NCI-H748 treated with DMSO at 0.1 percent for 48 hours (cell line): Measurements from ENCODE around the gene ZNF774.
A peak's percentile ranks its signal among the peaks of the same experiment; 100 is the strongest.
"Not testable (repeated sequence)": the region's sequence is repeated elsewhere in the genome, so short reads cannot be mapped to it uniquely, and the experiment has no call there.

Experiments
- DNase-seq: peaks from one replicate; lab custom pipeline; 2025; lab: John Stamatoyannopoulos, UW

Gene ZNF774

DNA sequence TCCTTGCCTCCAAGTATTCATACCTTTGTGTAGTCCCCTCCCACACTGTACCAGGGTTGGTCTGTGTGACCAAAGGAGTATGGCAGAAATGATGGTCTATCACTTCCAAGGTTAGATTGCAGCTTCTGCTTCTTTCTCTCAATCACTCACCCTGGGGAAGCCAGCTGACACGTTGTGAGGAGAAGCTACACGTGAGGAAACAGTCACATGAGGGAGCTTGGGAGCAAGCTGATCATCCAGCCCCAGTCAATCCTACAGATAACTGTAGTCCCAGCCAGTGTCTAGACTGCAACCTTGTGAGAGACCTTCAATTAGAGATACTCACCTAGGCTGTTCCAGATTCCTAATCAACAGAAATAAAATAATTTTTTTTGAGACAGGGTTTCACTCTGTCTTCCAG is 6.2 kb upstream of the ZNF774 start:
- DNase-seq, result no peak

DNA sequence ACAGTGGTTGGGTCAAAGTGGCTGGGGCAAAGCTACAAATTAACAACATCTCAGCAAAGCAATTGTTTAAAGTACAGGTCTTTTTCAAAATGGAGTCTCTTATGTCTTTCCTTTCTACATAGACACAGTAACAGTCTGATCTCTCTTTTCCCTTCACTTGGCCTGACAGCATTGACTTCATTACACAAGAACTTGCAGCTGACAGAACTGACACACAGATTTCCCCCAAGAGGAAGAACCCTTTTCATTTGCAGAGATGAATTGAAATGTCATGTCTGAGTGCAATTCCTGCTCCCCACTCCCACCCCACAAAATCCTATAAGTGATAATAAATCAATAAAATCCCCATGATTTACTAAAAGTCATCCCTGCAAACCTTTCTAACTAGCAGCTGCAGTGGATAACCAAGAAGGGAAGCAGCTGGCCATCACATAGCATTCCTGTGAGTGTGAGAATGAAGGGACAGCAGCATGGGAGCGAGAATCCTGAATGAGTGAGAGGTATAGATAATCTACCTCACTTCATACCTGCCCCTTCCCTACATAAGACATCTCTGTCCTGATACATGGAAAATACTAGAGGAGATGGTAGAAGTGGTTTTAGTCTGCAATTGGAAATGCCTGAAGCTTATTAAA is 4.5 kb upstream of the ZNF774 start:
- not testable (repeated sequence) for DNase-seq

DNA sequence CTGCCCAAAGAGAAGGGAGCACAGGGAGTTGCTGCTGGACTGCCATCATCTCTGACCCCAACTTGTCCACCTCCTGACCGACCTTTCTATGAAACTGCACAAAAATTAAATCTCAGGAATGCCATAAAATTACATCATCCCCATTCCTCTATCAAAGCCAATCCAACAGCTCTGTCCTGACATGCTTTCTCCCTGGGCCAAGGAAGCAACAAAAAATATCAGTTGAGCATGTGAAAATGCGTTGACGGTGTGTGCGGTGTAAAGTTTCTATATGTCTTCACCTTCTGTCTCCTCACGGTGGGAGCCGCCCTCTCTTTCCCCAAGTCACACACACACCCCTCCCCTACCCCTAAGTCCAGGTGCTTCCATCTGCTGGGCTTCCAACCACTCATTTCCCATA is 3.6 kb upstream of the ZNF774 start:
- no peak for DNase-seq

DNA sequence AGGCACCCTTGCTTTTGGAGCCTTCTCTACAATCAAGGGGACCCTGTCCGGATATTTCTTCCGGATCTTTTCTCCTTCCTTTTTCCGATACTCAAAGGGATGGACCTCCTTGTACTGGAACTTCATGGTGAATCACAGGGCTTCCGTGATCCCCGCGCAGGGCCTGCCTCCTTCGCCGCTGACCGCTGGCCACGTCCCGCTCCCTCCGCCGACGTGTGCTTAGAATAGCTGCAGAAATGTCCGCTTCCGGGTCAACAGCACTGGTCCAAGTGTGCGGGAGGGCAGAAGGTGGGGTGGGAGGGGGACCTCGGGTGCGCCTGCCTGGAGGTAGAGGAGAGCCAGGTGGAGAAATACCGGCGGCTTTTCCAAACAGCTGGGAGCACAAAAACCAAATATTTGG is 3.0 kb upstream of the ZNF774 start:
- DNase-seq, result no peak

DNA sequence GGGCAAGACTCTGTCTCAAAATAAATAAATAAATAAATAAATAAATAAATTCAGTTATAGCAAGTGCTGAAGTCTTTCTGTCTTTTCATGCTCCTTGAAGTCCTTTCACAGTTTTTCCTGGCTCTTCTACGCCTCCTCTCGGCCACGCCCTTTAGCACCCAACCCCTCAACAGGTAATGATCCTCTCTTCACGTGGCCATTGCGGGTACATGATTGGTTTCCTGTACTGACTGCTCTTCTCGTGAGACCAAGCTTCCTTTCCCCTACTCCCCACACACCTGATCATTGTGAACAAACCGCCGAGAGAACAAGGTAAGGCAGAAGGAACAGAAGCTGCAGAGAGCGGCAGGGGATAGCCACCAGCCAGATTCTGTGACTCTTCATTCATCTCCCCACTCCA is 2.3 kb upstream of the ZNF774 start:
- no peak for DNase-seq

DNA sequence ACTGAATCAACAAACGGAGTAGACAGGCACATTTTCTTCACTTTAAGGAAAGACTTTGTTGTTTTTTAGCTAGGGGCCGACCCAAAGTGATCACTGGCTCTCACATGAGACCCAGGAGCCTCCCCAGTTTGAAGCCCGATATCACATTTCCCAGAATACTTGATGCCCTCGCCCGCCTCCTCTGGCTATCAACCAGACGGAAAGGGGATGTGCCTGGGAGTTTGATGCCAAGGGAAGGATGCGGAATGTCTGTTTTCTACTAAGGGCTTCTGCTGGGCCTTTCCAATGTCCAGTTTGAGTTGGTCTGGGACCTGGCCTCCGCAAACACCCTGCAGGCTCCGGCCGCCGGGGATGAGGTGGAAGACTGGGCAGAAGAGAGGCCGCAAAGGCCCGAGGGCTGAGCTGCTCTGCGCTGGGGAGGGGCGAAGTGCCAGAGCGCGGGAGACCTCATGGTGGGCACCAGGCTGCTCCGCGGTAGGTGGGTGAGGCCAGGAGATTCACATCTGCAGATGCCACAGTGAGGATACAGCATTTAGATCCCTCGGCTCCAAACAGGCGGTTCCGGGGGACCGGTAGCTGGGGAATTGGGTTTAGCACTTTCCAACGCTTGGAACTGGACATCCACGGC is 491 bp upstream of the ZNF774 start:
- DNase-seq, result no peak

DNA sequence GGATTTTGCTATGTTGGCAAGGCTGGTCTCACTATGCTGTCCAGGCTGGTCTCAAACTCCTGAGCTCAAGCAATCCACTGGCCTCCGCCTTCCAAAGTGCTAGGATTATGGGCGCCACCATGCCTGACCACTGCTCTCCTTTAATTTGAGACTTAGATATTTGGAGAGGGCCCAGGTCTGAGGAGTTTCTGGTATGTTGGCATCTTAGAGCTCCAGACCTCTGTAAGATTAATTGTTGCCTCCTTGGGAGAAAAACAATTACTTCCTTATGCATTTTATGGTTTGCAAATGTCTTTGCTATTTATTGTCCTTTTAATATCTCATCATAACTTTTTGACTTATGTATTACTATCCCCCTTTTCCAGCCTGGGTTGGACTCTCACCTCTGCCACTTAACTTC is 2.9 kb downstream of the ZNF774 start:
- DNase-seq, result no peak

DNA sequence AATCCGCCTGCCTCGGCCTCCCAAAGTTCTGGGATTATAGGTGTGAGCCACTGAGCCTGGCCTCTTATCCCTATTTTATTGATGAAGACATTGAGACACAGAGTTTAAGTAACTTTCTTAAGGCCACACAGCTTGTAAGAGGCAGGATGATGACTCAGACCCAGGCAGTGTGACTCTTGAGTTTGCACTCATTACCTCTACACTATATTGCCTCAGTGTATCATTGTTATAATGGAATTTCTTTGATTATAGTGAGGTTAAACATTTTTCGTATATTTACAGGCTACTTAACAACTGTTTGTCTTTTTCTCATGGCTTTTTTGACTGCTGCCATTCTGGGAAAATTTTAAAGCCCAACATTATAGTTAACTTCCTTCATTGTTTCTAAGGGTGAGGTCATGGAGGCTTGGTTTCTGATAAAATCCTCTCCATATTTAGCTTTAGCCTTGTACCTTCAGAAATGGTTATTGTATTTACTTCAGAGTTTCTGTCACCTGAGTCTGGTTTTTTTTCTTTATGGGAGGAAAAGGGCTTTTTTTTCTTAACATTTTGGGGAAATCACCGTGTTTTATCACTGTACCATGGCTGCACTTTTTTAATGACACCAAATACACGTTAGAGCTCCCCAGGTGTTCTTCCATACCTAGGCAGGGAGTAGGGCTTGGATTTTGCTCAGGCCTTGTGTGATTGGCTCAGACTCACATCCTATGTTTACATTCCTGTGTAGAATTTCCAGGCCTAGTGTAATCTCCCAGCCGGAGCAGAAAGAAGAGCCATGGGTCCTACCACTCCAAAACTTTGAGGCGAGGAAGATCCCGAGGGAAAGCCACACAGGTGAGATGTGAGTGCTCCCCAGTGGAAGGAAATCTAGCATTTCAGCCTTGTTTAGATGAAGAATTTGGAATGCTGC is 6.3 kb downstream of the ZNF774 start:
- DNase-seq, result no peak

DNA sequence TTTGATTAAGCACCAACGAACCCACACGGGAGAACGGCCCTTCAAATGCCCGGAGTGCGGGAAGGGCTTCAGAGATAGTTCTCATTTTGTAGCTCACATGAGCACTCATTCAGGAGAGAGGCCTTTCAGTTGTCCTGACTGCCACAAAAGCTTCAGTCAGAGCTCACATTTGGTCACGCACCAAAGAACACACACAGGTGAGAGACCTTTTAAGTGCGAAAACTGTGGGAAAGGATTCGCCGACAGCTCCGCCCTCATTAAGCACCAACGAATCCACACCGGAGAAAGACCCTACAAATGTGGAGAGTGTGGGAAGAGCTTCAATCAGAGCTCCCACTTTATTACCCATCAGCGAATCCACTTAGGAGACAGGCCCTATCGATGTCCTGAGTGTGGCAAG is 8.7 kb downstream of the ZNF774 start:
- DNase-seq, result no peak

DNA sequence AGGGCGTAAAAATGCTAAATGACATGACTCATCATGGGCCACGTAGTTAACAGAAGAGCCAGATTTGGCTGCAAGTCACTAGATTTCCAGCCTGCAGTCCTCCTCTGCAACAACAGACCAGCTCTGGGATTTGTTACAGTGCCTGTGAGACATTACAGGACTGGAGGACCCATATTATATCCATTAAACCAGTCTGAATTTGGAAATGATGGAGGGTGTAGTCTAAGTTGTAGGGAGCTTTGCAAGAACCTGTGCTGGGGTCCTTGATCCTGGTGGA is 10.8 kb downstream of the ZNF774 start:
- DNase-seq, result no peak

DNA sequence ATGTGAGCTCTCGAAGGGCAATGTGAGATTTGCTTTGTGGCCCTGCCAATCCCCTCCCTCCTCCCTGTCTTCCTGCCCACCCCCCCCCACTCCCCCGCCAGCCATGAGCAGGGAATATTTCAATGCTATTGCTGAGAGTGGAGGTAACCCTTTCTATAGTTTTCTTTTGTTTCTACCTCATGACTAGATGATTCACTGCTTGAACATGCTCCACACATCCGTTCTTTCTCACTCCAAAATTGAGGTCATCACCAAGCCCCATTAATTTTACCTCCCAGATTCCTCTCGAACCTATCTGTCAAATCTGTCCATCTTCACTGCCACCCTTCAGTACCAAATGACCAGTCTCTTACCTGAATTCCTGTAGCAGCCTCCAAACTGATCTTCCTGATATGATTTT is 12.2 kb downstream of the ZNF774 start:
- DNase-seq, result no peak

DNA sequence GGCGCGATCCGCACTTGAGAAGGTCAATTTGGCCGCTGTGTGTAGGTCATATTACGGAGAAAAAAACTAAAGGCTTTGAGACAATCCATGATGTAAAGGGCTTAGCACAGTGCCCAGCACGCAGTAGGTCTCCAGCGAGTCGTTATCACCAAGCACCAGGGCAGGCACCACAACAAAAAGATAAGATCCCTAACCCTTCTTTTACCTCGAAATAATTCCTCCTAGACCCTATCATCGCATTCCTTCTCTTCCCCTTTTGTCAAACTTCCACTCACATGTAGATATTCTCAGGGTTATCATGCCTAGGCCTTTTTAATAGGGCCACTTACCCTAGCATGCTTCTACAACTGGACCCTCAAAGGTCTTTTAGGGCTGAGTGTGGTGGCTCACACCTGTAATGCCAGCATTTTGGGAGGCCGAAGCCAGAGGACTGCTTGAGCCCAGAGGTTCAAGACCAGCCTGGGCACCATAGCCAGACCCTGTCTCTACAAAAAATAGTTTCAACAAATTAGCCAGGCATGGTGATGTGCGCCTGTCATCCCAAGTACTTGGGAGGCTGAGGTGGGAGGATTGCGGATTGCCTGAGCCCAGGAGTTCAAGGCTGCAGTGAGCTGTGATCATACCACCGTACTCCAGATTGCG is 13.5 kb downstream of the ZNF774 start:
- DNase-seq, result no peak

DNA sequence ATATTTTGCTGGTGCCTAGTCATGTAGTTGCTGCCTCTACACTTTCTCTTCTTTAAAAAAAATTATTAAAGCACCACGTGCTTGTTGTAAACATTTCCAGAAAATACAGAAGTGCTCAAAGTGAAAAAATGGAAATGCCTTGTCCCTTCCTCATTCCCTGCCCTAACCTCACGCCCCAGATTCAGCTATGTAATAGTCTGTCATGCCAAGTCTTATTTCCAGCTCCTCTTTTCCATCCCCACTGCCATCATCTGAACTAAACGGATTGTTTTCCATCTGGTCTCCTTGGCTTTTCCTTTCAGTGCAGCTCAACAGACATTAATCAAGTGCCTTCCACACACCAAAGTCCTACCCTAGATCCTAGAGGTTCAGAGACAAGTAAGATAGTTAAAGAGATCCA is 15.5 kb downstream of the ZNF774 start:
- DNase-seq, result no peak

DNA sequence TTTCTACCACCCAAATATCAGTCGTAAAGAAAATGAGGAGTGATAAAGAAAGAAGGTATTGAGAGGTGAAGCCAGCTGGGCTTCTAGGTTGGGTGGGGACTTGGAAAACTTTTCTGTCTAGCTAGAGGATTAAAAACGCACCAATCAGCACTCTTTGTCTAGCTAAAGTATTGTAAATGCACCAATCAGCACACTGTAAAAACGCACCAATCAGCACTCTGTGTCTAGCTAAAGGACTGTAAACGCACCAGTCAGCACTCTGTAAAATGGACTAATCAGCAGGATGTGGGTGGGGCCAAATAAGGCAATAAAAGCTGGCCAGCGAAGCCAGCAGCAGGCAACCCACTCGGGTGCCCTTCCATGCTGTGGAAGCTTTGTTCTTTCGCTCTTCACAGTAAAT is 23.0 kb downstream of the ZNF774 start:
- no peak for DNase-seq

DNA sequence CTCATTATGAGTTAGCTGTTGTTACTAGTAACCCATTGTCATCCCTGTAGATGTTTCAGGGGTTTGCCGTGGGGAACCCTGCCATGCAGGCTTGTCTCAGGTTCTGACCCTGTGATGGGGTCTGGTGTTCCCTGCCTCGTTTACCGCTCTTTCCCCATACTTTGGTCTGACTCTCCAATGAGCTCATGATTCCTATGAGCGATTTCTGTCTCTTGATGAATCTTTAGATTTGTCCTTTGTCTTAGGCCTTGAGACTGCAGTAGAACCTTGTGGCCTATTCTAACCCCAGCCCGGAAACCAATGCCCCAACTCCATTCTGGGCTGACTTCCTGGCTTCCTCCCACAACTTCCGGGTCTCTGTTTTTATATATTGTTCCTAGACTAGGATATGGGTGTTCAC is 24.7 kb downstream of the ZNF774 start:
- DNase-seq, result no peak

DNA sequence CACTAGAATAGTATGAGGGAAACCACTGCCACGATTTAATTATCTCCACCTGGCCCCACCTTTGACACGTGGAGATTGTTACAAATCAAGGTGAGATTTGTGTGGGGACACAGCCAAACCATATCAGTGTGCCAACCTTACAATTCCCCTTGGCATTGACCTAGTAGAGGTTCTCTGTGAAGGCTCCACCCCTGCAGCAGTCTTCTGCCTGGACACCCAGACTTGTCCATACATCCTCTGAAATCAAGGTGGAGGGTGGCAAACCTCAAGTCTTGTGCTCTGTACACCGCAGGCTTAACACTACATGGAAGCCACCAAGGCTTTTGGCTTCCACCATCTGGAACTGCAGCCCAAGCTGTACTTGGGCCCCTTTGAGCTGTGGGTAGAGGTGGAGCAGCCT is 27.2 kb downstream of the ZNF774 start:
- DNase-seq, result no peak

DNA sequence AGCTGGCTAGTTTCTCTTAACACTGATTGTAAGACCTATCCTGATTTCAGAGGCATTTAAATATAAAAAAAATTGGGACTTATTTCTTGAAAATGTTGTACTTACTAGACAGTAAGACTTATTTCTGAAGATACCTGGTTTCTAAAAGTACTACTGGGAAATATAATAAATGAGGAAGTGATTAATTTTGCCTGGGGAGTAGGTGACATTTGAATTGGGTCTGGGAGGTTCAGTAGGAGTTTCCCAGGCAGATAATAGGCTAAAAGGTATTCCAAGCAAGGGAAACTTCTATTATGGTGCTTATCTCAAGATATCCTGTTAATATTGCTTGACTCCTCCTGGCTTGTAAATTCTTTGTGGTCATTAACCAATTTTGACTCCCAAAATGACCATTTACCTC is 29.4 kb downstream of the ZNF774 start:
- DNase-seq, result no peak

DNA sequence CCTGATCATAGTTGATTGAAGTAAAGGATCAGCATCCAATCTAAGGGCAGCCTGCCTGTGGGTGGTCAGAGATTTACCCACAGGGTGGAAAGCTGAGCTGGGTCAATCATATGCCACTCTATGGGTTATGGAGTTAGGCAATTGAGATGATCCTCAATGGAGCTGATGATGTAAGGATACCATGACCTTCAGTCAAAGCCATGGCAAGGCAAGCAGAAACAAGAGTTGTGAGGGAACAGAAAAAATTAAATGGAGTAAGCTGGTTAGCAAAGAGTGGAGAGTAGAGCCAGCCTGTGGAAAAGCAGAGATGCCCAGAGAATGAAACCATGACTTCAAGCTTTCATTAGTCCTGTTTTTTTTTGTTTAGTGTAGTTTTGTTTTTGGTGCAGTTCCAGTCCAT is 30.2 kb downstream of the ZNF774 start:
- no peak for DNase-seq

DNA sequence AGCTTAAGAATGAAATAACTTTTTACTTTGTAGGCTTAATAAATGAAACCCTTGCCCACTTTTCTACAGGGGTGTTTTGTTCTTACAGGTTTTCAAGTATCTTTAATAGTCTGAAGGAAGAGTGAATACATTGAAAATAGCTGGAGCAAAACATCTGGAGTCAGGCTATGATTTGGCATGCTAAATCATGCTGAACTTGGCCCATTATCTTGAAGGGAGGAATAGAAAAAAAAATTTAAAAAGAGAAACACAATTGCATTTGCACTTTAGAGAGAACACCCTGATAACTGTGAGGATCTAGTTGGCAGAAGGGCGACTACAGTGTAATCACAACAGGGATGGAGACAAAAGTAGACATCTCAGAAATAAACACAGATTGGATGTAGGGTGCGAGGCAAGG is 34.1 kb downstream of the ZNF774 start:
- DNase-seq, result no peak

DNA sequence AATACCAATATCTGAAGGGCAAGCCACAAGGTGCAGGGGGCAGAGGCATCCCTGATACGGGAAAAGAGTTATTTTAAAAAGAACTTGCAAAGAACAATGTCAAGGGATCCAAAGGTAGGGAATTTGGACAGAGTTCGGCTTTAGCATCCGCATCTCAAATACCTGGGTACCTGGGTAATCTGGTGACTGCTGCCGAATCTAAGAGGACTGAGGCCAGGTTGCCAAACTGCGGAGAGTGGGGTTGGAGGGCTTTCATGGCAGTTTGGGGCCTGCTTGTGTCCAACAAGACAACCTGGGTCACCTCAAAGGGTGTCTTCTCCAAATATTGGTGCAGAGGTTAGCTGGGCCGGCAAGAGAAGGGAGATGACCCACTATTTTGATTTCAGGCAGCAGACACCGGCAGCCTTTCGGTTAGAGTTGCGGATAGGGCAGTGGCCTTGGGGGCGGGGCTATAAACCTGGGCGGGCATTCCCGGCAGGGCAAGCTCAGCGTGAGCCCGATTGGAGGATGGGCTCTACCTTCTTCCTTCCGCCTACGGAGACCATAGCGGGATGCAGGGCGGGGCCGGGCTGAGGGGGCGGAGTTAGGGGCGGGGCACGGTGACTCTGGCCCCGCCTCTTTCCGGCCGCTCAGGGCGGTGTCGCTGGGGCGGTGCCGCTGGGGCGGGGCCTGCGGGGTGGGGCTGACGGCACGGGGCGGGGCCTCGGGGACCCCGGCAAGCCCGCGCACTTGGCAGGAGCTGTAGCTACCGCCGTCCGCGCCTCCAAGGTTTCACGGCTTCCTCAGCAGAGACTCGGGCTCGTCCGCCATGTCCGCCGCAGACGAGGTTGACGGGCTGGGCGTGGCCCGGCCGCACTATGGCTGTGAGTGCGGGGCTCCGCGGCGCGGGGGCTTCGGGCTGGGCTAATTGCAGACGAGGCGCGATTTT is 35.7 kb downstream of the ZNF774 start, which contains the start of gene IQGAP1:
IQGAP1 (plus strand) TSS at position 709 of the 928 bp plus-strand sequence; CDS start at position 809, 100 bp downstream.
- peak; percentile 77 for DNase-seq

DNA sequence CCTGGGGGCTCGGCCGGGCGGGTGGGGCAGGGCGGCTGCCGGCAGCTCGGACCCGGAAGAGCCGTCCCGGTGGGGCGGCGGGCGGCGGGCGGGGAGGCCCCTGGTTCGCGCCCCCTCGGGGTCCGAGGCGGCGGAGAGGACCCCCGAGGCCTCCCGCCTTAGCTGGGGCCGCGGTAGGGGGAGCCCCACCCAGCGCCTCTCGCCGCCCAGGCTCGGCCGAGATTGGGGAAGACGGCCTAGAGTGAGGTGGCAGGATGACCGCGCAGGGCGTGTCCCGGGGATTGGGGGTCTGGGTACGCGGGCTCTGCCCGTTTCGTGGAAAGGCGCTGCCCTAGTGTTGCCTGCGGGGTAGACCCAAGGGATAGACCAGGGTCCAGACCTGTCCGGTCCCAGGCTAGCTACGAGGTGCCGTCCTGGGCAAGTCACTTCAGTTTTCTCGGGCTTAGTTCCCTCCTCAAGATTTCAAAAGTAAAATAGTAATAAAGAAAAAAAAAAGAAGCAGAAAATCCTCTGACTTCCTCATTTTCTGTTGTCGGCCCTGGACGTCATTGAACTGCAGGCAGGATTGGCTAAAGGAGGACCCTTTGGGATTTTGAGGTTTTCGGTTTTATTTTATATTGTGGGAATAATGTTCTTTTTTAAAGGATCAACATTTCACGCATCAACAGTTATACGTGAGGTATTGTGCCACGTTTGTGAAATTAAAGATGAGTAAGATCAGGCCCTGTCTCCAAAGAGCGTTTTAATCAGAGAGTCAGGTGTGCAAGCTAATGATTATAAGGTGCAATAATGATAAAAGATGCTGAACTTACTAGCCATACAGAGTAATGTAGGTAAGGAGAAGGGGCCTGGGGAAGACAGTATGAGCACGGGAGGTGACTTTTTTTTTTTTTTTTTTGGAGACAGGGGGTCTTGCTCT is 36.6 kb downstream of the ZNF774 start:
- DNase-seq, result no peak
